ENCODE results near the gene YIPF1.

- TF ChIP-seq POLR2A (IDR thresholded peaks at IDR 0.05) (no peak), CTCF (IDR thresholded peaks at IDR 0.05) (no peak)
Measured at GRCh38 chr1:53927376-53927881, 37.8 kb upstream of the YIPF1 start.

Measured in heart left ventricle (tissue), 13 donors.